Panc1 (cell line): Measurements from ENCODE around the gene POLDIP2. TPM values are rescaled to one million over a fixed set of nuclear protein-coding genes. Genes with fewer than 3 reads are reported as not detected.

Experiments
- ATAC-seq: fragments of 200-7000 bp; cut with Tn5 transposase; 2 replicates; pipeline ENCODE4 v1.9.1; 2020; ENCODE audit warnings: mild to moderate bottlenecking, moderate library complexity
- BruUV-seq: library from RNA; stranded (reverse); fragments of 400-500 nt; replicated peaks from 2 replicates; lab custom pipeline; 2021; lab: Mats Ljungman, UMichigan
- CTCF ChIA-PET: fragments of 300-600 bp; sonication (Branson Sonifier 250); formaldehyde crosslinking; loops from one replicate; lab custom pipeline; 2022; ENCODE audit warnings: antibody characterized with exemption; lab: Charles Lee
- POLR2A ChIA-PET: fragments of 300-600 bp; sonication (Branson Sonifier 250); formaldehyde crosslinking; loops from one replicate; lab custom pipeline; 2022; ENCODE audit warnings: antibody characterized with exemption; lab: Charles Lee
- DNase-seq: peaks from one replicate; pipeline ENCODE4 v3.0.0-alpha.2; 2010; ENCODE audit warnings: low read depth, low spot score
- H3K27ac ChIP-seq: 2 replicates; pipeline ENCODE4 v1.5.1; 2011; ENCODE audit warnings: mild to moderate bottlenecking, low read length, inconsistent platforms
- H3K27me3 ChIP-seq: fragments of 200-500 bp; sonication (Bioruptor generic); 2 replicates; pipeline ENCODE4 v1.6.0; 2014; ENCODE audit warnings: low read length, inconsistent platforms; ENCODE audit not compliant: control insufficient read depth, insufficient read depth
- H3K36me3 ChIP-seq: fragments of 200-500 bp; sonication (Bioruptor generic); 2 replicates; pipeline ENCODE4 v1.5.1; 2014; ENCODE audit warnings: inconsistent platforms, mild to moderate bottlenecking, low read length, moderate library complexity; ENCODE audit not compliant: control insufficient read depth, insufficient read depth
- H3K4me1 ChIP-seq: 2 replicates; pipeline ENCODE4 v1.5.1; 2011; ENCODE audit warnings: inconsistent platforms, mild to moderate bottlenecking, low read length, moderate library complexity; ENCODE audit not compliant: control insufficient read depth, insufficient read depth
- H3K4me3 ChIP-seq, 2 experiments: 2 replicates each; pipeline ENCODE4 v1.5.1; 2011 to 2012; ENCODE audit warnings: low read depth in 2 of 2, low read length in 2 of 2, mild to moderate bottlenecking in 2 of 2, inconsistent platforms in 1 of 2, moderate library complexity in 1 of 2
- H3K9me3 ChIP-seq: fragments of 200-500 bp; sonication (Bioruptor generic); 2 replicates; pipeline ENCODE4 v1.5.1; 2014; ENCODE audit warnings: low read depth, mild to moderate bottlenecking, inconsistent platforms, low read length, moderate library complexity; ENCODE audit not compliant: control insufficient read depth, insufficient read depth
- POLR2AphosphoS5 ChIP-seq: IDR thresholded peaks from 2 replicates; pipeline ENCODE4 v1.6.1; 2012; ENCODE audit warnings: mild to moderate bottlenecking, low read depth, low read length, moderate library complexity
- SIN3A ChIP-seq: IDR thresholded peaks from 2 replicates; pipeline ENCODE4 v1.6.1; 2012; ENCODE audit warnings: low read depth, mild to moderate bottlenecking, low read length, moderate library complexity, borderline replicate concordance; ENCODE audit not compliant: insufficient read depth
- TCF7L2 ChIP-seq: IDR thresholded peaks from 2 replicates; pipeline ENCODE4 v1.6.1; 2011; ENCODE audit warnings: mild to moderate bottlenecking, low read depth, low read length, inconsistent platforms
- in situ Hi-C: cut with HindIII; loops from 2 replicates; pipeline ENCODE4 v1.10.0; 2016; ENCODE audit warnings: low sequenced_read_pairs, low pct_unique_long_range_greater_than_20kb
- intact Hi-C: fragments of 100-400 bp; cut with micrococcal nuclease; formaldehyde crosslinking; loops from one replicate; pipeline ENCODE4 v1.10.0; 2022; ENCODE audit not compliant: unreplicated experiment
- total RNA-seq: library from RNA; stranded (reverse); gene quantifications from one replicate; pipeline ENCODE4 v1.2.1, GENCODE V29; 2021; ENCODE audit not compliant: unreplicated experiment
- TF ChIP-seq, protein P1 (sequence below): fragments of 450-650 bp; IDR thresholded peaks from 2 replicates; pipeline ENCODE4 v1.5.1; 2017; ENCODE audit warnings: mild to moderate bottlenecking
- TF ChIP-seq, protein P2 (sequence below), 2 experiments: IDR thresholded peaks; 2 replicates each; pipeline ENCODE4 v1.6.1; 2011 to 2012; ENCODE audit warnings: low read depth in 2 of 2, control low read depth in 1 of 2, low read length in 1 of 2, mild to moderate bottlenecking in 1 of 2, moderate library complexity in 1 of 2; ENCODE audit not compliant: insufficient read depth in 1 of 2

Gene POLDIP2
- total RNA-seq, 1 experiment from 2014 or later: 175 TPM

DNA sequence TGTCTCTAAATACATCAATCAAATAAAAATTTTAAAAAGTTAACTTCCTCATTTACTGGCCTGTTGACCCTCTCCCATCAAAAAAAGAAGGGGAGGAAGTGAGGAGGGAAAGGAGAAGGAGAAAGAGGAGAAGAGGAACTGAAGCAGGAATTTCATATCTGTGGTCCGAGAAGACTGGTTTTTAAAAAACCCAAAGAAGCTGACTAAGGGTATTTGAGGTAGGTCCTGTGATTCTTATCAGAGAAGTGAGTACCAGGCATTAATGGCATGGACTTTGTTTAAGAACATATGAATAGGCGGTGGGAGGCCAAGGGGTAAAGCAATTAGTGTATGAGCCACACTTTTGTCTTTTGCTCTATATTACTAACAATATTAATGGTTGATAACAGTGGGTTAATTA lies 46.7 kb upstream of the POLDIP2 start:
- no peak for TF ChIP-seq POLR2AphosphoS5
- TF ChIP-seq, protein P1, sequence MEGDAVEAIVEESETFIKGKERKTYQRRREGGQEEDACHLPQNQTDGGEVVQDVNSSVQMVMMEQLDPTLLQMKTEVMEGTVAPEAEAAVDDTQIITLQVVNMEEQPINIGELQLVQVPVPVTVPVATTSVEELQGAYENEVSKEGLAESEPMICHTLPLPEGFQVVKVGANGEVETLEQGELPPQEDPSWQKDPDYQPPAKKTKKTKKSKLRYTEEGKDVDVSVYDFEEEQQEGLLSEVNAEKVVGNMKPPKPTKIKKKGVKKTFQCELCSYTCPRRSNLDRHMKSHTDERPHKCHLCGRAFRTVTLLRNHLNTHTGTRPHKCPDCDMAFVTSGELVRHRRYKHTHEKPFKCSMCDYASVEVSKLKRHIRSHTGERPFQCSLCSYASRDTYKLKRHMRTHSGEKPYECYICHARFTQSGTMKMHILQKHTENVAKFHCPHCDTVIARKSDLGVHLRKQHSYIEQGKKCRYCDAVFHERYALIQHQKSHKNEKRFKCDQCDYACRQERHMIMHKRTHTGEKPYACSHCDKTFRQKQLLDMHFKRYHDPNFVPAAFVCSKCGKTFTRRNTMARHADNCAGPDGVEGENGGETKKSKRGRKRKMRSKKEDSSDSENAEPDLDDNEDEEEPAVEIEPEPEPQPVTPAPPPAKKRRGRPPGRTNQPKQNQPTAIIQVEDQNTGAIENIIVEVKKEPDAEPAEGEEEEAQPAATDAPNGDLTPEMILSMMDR: no peak
- no peak for TF ChIP-seq SIN3A
- no peak for TF ChIP-seq TCF7L2
- TF ChIP-seq, protein P2, sequence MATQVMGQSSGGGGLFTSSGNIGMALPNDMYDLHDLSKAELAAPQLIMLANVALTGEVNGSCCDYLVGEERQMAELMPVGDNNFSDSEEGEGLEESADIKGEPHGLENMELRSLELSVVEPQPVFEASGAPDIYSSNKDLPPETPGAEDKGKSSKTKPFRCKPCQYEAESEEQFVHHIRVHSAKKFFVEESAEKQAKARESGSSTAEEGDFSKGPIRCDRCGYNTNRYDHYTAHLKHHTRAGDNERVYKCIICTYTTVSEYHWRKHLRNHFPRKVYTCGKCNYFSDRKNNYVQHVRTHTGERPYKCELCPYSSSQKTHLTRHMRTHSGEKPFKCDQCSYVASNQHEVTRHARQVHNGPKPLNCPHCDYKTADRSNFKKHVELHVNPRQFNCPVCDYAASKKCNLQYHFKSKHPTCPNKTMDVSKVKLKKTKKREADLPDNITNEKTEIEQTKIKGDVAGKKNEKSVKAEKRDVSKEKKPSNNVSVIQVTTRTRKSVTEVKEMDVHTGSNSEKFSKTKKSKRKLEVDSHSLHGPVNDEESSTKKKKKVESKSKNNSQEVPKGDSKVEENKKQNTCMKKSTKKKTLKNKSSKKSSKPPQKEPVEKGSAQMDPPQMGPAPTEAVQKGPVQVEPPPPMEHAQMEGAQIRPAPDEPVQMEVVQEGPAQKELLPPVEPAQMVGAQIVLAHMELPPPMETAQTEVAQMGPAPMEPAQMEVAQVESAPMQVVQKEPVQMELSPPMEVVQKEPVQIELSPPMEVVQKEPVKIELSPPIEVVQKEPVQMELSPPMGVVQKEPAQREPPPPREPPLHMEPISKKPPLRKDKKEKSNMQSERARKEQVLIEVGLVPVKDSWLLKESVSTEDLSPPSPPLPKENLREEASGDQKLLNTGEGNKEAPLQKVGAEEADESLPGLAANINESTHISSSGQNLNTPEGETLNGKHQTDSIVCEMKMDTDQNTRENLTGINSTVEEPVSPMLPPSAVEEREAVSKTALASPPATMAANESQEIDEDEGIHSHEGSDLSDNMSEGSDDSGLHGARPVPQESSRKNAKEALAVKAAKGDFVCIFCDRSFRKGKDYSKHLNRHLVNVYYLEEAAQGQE (IDR thresholded peaks at IDR 0.05; ENCODE audit: insufficient read depth in 1 of 2, low read depth in 2 of 2, low read length in 1 of 2): no peak
- Histone ChIP-seq H3K27me3 (no peaks in the 10 kb centered on the region), H3K4me1 (peaks cover 8% of the 10 kb centered on the region), H3K27ac (no peak overlapping the region), H3K36me3 (no peaks in the 10 kb centered on the region), H3K4me3 (no peak overlapping the region), H3K9me3 (no peaks in the 10 kb centered on the region)
- intact Hi-C loops: no loop called here
- DNase-seq: no peak
- in situ Hi-C loops: no loop called here
- ATAC-seq: no peak
- no TSS peak for BruUV-seq
- ChIA-PET POLR2A (no interaction called here), CTCF (interaction anchor here (1.7 kb wide), 1 partner anchor 13 kb away, joined by 8 read pairs; no protein-coding TSS in a partner anchor)

DNA sequence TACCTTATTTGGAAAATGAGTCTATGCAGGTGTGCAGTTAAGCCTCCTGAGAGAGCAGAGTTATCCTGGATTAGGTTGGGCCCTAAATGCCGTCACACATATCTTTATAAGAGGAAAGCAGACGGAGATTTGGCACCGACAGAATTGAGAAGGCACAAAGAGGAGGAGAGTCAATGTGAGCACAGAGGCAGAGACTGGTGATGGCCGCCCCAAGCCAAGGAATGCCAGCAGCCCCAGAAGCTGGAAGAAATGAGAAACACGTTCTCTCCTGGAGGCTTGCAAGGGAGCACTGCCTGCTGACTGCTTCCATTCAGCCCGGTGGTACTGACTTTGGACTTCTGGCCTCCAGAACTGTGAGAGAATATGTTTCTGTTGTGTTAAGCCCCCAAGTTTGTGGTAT lies 45.5 kb upstream of the POLDIP2 start:
- Histone ChIP-seq H3K4me1 (peaks cover 16% of the 10 kb centered on the region), H3K27me3 (no peaks in the 10 kb centered on the region), H3K27ac (no peak overlapping the region), H3K36me3 (no peaks in the 10 kb centered on the region), H3K9me3 (no peaks in the 10 kb centered on the region), H3K4me3 (no peak overlapping the region)
- intact Hi-C loops (no loop called here), in situ Hi-C loops (no loop called here)
- ChIA-PET CTCF (no interaction called here), POLR2A (no interaction called here)
- DNase-seq (no peak), ATAC-seq (no peak)
- BruUV-seq: no TSS peak
- no peak for TF ChIP-seq SIN3A
- TF ChIP-seq POLR2AphosphoS5: no peak
- TF ChIP-seq, protein P1: no peak
- TF ChIP-seq TCF7L2: no peak
- TF ChIP-seq, protein P2 (IDR thresholded peaks at IDR 0.05; ENCODE audit: insufficient read depth in 1 of 2, low read depth in 2 of 2, low read length in 1 of 2): no peak
